GM23248 (cell line): Measurements from ENCODE around the gene PRPF40B. TPM values are rescaled to one million over a fixed set of nuclear protein-coding genes. Genes with fewer than 3 reads are reported as not detected.

ENCODE experiments used
- DNase-seq: peaks from one replicate; pipeline ENCODE4 v3.0.0-alpha.2; 2015
- H2AFZ ChIP-seq: fragments of 200-600 bp; sonication (generic); 2 replicates; pipeline ENCODE4 v1.6.1; 2016; ENCODE audit warnings: antibody characterized with exemption
- H3F3A ChIP-seq: fragments of 200-600 bp; sonication (generic); 2 replicates; pipeline ENCODE4 v1.6.1; 2016; ENCODE audit warnings: mild to moderate bottlenecking, antibody characterized with exemption, mixed run types; ENCODE audit not compliant: insufficient read depth
- H3K27ac ChIP-seq: fragments of 200-600 bp; sonication (generic); 2 replicates; pipeline ENCODE4 v1.5.1; 2016; ENCODE audit warnings: mild to moderate bottlenecking
- H3K27me3 ChIP-seq: fragments of 200-600 bp; sonication (generic); replicated peaks from 2 replicates; pipeline ENCODE4 v1.6.1; 2016; ENCODE audit warnings: mild to moderate bottlenecking; ENCODE audit not compliant: insufficient read depth
- H3K36me3 ChIP-seq: fragments of 200-600 bp; sonication (generic); 2 replicates; pipeline ENCODE4 v1.6.1; 2016; ENCODE audit warnings: low read depth, mild to moderate bottlenecking
- H3K4me1 ChIP-seq: fragments of 200-600 bp; sonication (generic); 2 replicates; pipeline ENCODE4 v1.6.1; 2016; ENCODE audit warnings: mild to moderate bottlenecking; ENCODE audit not compliant: insufficient read depth
- H3K4me2 ChIP-seq: fragments of 200-600 bp; sonication (generic); one replicate; pipeline ENCODE4 v1.6.1; 2016; ENCODE audit warnings: mild to moderate bottlenecking; ENCODE audit not compliant: unreplicated experiment
- H3K4me3 ChIP-seq: fragments of 200-600 bp; sonication (generic); 2 replicates; pipeline ENCODE4 v1.5.1; 2016; ENCODE audit warnings: mild to moderate bottlenecking
- H3K79me2 ChIP-seq: fragments of 200-600 bp; sonication (generic); 2 replicates; pipeline ENCODE4 v1.6.1; 2016; ENCODE audit warnings: mild to moderate bottlenecking; ENCODE audit not compliant: insufficient read depth
- H3K9ac ChIP-seq: fragments of 200-600 bp; sonication (generic); 2 replicates; pipeline ENCODE4 v1.6.1; 2016; ENCODE audit warnings: mild to moderate bottlenecking
- H3K9me2 ChIP-seq: fragments of 200-600 bp; sonication (generic); 2 replicates; pipeline ENCODE4 v1.6.1; 2016; ENCODE audit warnings: mixed run types, mild to moderate bottlenecking, moderate library complexity; ENCODE audit not compliant: insufficient read depth
- H3K9me3 ChIP-seq: fragments of 200-600 bp; sonication (generic); one replicate; pipeline ENCODE4 v1.6.1; 2017; ENCODE audit warnings: low read depth
- H4K20me1 ChIP-seq: fragments of 200-600 bp; sonication (generic); 2 replicates; pipeline ENCODE4 v1.6.0; 2016; ENCODE audit not compliant: insufficient read depth
- EZH2 ChIP-seq: fragments of 200-600 bp; sonication (generic); IDR thresholded peaks from 2 replicates; pipeline ENCODE4 v1.6.1; 2018; ENCODE audit warnings: antibody characterized with exemption, mild to moderate bottlenecking; ENCODE audit not compliant: insufficient read depth, poor library complexity, severe bottlenecking
- EZH2phosphoT487 ChIP-seq: fragments of 200-600 bp; sonication (generic); IDR thresholded peaks from 2 replicates; pipeline ENCODE4 v1.6.1; 2018; ENCODE audit warnings: antibody characterized with exemption, moderate library complexity, mild to moderate bottlenecking, low read depth; ENCODE audit not compliant: insufficient read depth
- WGBS, 2 experiments: methylation state at CpG; one replicate each; pipeline ENCODE4 v1.1.6; 2015 to 2017; ENCODE audit warnings: low lambda C conversion rate in 2 of 2, low coverage in 1 of 2; ENCODE audit errors: missing lambda C conversion rate in 2 of 2; 5-methylcytosine and 5-hydroxymethylcytosine counted together
- in situ Hi-C: fragments of 300-500 bp; cut with MboI; formaldehyde crosslinking; loops from 2 replicates; pipeline ENCODE4 v1.15.0; 2020
- polyA plus RNA-seq: library from polyadenylated mRNA; unstranded; fragments of >200 nt; fragmentation: Nextera tagmentation; extraction: Ambion mirVana; gene quantifications from 2 replicates; pipeline ENCODE4 v1.2.1, GENCODE V29; 2016
- total RNA-seq: library from RNA; depleted of rRNA; stranded (reverse); fragments of >200 nt; shearing (Covaris generic); gene quantifications from 2 replicates; pipeline ENCODE4 v1.2.3, GENCODE V29; 2014

Gene PRPF40B
- total and polyA plus RNA-seq, 2 experiments from 2014 or later: 9.9 to 11.6 TPM

DNA sequence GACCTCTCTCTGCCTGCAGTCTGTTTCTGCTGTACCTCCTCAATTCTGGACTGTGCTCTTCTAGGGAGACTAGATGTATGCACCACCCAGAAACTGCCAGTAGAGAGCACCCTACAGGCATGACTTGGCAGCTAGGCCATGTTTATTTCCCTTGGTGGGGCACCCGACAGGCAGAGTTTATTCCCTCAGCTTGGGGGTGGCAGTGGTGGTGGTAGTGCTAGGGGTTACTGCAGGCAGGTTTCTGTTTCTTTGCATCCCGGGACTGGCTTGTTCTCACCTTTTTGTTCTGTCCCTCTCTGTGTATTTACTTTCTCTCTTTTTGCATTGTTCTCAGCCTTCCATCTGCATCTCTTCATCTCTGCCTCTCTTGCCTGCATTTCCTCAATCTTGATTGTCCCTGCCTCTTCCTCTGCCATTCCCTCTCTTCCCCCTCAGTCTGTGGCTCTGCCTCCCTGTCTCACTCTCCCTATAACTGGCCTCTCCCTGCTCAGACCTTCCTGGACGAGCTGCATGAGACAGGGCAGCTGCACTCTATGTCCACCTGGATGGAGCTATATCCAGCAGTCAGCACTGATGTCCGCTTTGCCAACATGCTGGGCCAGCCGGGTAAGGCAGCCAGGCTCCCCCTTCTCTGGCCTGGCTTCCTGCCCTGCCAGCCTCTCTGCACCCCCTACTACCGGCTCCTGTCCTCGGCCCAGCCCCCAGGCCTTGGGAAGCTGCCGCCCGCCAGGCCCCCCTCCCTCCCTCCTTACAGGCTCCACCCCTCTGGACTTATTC lies 13.8 kb downstream of the PRPF40B start:
- H3K9me2 ChIP-seq: no peaks in the 10 kb centered on the region
- TF ChIP-seq EZH2: no peak
- no peak for TF ChIP-seq EZH2phosphoT487
- in situ Hi-C loops: no loop called here
- no peaks in the 10 kb centered on the region for H3K4me1 ChIP-seq
- DNase-seq: peak; percentile 79
- H3K9ac ChIP-seq: no peak overlapping the region
- no peaks in the 10 kb centered on the region; the same call in 1 of the 2 replicates for H3K36me3 ChIP-seq
- H2AFZ ChIP-seq: no peak overlapping the region
- 55 to 61% methylated on average over 5 to 9 of the region's 9 CpGs for WGBS, 2 experiments
- no peak overlapping the region for H3K27ac ChIP-seq
- H4K20me1 ChIP-seq: no peaks in the 10 kb centered on the region
- no peak overlapping the region for H3K4me3 ChIP-seq
- H3F3A ChIP-seq: peaks cover 12% of the 10 kb centered on the region; the same call in 1 of the 2 replicates
- no peaks in the 10 kb centered on the region for H3K79me2 ChIP-seq
- no peaks in the 10 kb centered on the region for H3K27me3 ChIP-seq
- no peaks in the 10 kb centered on the region for H3K9me3 ChIP-seq
- no peak overlapping the region for H3K4me2 ChIP-seq

DNA sequence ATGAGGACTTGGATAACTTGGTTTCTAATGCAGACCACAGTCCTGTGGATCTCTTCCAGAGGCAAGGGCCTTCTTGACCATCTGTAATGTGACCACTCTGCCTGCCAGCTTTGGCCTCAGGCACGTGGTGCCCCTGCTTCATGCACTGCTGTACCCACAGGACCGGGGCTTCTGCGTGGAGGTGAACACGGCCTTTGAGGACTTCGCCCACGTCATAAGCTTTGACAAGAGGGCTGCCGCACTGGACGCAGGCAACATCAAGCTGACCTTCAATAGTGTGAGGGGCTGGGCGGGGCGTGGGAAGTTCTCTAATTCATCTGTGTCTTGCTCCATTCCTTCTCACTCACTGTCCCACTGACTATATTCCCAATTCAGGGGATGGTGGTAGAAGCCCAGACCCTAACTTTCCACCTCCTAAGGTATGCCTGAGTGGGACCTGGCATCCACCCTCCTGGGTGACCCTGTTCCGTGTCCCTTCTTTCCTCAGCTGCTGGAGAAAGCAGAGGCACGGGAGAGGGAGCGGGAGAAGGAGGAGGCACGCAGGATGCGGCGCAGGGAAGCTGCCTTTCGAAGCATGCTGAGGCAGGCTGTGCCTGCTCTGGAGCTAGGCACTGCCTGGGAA lies 18.5 kb downstream of the PRPF40B start:
- no peak for TF ChIP-seq EZH2
- no peak for TF ChIP-seq EZH2phosphoT487
- Histone ChIP-seq H3K4me3 (no peak overlapping the region), H3K4me1 (no peaks in the 10 kb centered on the region), H3K4me2 (no peak overlapping the region), H3K36me3 (no peaks in the 10 kb centered on the region; the same call in 1 of the 2 replicates), H3K27me3 (no peaks in the 10 kb centered on the region), H3K27ac (no peak overlapping the region), H4K20me1 (no peaks in the 10 kb centered on the region), H3K79me2 (no peaks in the 10 kb centered on the region), H3K9ac (no peak overlapping the region), H3K9me2 (no peaks in the 10 kb centered on the region), H3K9me3 (no peaks in the 10 kb centered on the region), H3F3A (peaks cover 7% of the 10 kb centered on the region; the same call in 1 of the 2 replicates), H2AFZ (no peak overlapping the region)
- in situ Hi-C loops: loop anchor here (5.0 kb wide), 1 partner anchor 70 kb away; no protein-coding TSS in a partner anchor
- no peak for DNase-seq
- 95 to 96% methylated on average over 17 of the region's 17 CpGs for whole genome bisulfite sequencing, 2 experiments

DNA sequence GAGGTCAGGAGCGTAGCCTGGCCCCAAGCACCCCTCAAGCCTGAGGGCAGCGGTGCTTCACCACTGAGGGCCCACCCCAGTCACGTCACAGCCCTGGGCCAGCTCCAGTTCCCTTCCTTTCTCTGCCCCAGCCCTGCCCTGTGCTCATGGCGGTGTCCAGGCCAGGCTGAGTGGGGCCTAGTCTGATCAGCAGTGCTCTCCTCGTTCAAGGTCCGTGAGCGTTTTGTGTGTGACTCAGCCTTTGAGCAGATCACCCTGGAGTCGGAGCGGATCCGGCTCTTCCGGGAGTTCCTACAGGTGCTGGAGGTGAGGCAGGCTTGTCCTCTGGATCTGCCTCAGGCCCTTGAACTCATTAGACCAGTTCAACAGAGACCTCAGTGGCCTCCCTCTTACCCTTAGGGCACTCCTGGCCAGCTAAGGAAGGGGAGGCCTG lies 19.0 kb downstream of the PRPF40B start:
- H3K9me2 ChIP-seq: no peaks in the 10 kb centered on the region
- no peaks in the 10 kb centered on the region; the same call in 1 of the 2 replicates for H3K36me3 ChIP-seq
- WGBS, 2 experiments: 89 to 92% methylated on average over 11 of the region's 11 CpGs
- H3K27ac ChIP-seq: no peak overlapping the region
- H2AFZ ChIP-seq: no peak overlapping the region
- no peaks in the 10 kb centered on the region for H3K79me2 ChIP-seq
- no peaks in the 10 kb centered on the region for H4K20me1 ChIP-seq
- no peak overlapping the region for H3K4me3 ChIP-seq
- no peaks in the 10 kb centered on the region for H3K27me3 ChIP-seq
- no peak overlapping the region for H3K9ac ChIP-seq
- no peak overlapping the region for H3K4me2 ChIP-seq
- 0 out of 2 replicates have a peak, but pooled peaks cover 4% of the 10 kb centered on the region for H3F3A ChIP-seq
- H3K9me3 ChIP-seq: no peaks in the 10 kb centered on the region
- TF ChIP-seq EZH2 (no peak), EZH2phosphoT487 (no peak)
- in situ Hi-C loops: loop anchor here (5.0 kb wide), 1 partner anchor 70 kb away; no protein-coding TSS in a partner anchor
- no peak for DNase-seq
- H3K4me1 ChIP-seq: no peaks in the 10 kb centered on the region

DNA sequence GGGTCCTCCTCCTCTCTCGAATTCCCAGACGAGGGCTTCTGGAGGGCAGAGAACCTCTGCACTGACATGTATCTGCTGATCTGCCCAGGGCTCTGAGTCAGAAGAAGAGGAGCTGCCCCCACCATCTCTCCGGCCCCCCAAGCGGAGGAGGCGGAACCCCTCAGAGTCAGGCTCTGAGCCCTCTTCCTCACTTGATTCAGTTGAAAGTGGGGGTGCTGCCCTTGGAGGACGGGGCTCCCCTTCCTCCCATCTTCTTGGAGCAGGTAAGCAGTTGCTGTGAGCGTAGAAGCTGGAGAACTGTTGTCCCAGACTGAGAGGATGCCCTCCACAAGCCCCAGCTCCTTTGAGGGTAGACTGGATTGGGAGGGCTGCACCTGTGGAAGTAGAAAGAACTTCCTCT lies 19.8 kb downstream of the PRPF40B start:
- Histone ChIP-seq H4K20me1 (no peaks in the 10 kb centered on the region), H3K79me2 (no peaks in the 10 kb centered on the region), H3K4me1 (no peaks in the 10 kb centered on the region), H2AFZ (no peak overlapping the region), H3K27me3 (no peaks in the 10 kb centered on the region), H3K9me2 (no peaks in the 10 kb centered on the region), H3K27ac (no peak overlapping the region), H3K9me3 (no peaks in the 10 kb centered on the region), H3K4me2 (no peak overlapping the region), H3K4me3 (no peak overlapping the region), H3F3A (0 out of 2 replicates have a peak, but pooled peaks cover 4% of the 10 kb centered on the region), H3K36me3 (no peaks in the 10 kb centered on the region; the same call in 1 of the 2 replicates), H3K9ac (no peak overlapping the region)
- DNase-seq: no peak
- TF ChIP-seq EZH2 (no peak), EZH2phosphoT487 (no peak)
- WGBS, 2 experiments: 88% methylated on average over 7 of the region's 7 CpGs
- in situ Hi-C loops: loop anchor here (5.0 kb wide), 1 partner anchor 69 kb away; no protein-coding TSS in a partner anchor
